Measurements from ENCODE around the gene VPS37D.
"Not testable (repeated sequence)": the region's sequence is repeated elsewhere in the genome, so short reads cannot be mapped to it uniquely, and the experiment has no call there.

Gene VPS37D

DNA sequence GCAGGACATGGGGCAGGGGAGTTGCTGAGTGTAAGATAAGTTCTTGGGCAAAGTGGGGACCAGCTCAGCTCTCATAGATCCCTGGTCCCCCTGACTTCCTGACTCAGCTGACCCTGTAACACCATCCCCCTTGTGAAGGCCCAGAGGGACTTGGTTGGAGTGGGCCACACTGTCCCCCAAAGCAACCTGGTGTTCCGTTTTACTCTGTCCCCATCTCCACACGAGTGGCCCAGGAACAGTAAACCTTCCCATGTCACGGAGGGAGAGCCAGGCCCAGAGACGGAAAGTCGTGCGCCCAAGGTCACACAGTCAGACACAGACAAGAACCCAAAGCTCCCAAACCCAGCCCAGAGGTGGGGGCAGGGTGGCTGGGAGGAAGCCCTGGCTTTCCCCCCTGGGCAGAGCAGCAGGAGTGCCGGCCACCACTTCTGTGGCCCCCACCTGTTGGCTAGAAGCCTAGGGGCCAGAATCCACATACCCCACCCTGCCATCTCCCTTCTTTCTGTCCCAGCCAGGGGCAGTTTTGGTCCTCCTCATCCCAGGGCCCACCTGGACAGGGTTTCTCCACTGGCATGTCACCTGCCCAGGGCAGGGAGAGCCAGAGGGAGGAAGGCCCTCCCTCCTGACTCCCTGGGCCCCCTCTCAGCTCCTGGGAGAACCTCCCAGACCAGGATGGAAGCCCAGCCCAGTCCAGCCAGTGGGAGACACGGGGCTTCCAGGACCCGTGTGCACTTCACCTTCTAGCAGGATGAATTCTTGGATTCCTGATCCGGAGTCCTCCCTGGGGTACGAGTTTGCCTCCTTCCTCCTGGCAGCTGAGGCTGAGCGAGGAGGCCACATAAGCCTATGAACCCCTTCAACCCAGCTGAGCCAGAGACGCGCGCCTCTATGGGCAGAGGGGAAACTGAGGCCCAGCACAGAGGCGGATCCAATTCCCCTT lies 20.6 kb upstream of the VPS37D start:
- no peak for DNase-seq (ENCODE audit: low read depth in 2 of 2)

DNA sequence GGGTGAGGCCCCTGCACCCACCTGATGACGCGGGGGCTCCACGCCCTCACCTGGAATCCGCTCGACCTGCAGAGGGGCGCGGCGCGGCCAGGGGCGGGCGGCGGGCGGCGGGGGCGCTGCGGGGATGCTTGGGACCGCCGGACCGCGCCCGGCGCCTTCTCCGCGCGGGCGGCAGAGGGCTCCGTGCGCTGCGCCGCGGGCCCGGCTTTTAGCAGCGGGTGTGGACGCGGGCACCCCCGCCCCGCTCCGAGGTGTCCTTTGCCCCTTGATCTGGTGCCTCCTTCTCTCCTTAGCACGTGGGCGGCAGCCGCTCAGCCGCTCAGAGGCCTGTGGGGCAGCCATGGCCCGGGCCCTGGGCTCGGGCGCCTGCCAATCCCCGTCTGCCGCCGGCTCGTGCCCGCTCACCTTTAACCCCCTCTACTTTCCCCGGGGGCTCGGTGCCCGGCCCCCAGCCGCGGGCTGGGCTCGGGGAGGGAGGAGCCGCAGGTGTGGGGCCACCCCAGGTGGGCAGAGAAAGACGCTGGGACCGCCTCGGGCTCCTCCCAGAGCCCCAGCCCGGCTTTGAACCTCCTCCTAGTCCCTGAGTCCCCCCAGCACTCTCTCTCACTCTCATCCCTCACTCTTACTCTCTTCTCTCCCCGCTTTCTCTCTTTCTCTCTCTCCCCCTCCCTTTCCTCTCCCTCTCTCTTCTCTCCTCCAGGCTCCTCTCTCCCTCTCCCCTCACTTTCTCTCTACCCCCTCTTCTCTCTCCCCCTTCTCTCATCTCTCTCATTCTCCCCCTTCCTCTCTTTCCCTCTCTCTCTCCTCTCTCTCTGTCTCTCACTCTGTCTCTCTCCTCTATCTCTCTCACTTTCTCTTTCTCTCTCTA lies 19.7 kb upstream of the VPS37D start:
- DNase-seq (ENCODE audit: low read depth in 2 of 2) = peak in 1 of 2 donors; percentile 11

DNA sequence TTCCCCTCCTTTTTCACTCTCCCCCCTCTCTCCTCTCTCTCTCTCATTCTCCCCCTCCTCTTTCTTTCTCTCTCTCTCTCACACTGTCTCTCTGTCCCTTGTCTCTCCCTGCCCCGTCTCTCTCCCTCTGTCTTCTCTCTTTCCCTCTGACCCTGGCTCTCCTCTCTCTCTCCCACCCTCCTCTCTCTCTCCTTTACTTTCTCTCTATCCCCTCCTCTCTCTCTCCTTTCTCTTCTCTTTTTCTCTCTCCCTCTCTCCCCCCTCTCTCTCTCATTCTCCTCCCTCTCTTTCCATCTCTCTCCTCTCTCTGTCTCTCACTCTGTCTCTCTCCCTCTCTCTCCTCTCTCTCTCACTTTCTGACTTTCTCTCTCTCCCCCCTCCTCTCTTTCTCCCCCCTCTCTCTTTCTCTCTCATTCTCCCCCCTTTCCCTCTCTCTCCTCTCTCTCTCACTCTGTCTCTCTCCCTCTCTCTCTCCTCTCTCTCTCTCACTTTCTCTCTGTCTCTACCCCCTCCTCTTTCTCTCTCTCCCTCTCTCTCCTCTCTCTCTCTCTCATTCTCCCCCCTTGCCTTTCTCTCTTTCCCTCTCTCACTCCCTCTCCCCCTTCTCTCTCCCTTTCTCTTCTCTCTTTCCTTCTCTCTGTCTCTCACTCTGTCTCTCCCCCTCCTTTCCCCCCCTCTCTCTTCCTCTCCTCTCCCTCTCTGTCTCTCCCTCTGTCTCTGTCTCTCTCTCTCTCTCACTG lies 18.9 kb upstream of the VPS37D start:
- DNase-seq (ENCODE audit: low read depth in 2 of 2) = no peak

DNA sequence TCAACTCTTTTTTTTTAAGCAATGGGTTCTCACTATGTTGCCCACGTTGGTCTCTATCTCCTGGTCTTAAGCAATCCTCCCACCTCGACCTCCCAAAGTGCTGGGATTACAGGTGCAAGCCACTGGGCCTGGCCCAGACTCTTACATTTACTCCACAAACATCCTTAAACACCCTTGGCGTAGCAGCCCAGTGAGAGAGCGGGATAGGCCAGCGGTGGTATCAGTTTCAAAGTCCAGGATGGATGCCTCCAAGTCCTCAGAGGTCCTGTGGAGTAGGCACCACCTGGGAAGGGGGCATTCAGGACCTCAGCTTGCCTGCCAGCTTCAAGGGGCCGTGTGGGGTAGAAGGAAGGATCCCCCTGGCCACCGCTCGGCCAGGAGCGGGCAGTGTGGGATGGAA lies 18.1 kb upstream of the VPS37D start:
- no peak for DNase-seq (ENCODE audit: low read depth in 2 of 2)

- DNase-seq (ENCODE audit: low read depth in 2 of 2) = no peak
Measured at GRCh38 chr7:73650524-73650923, 17.1 kb upstream of the VPS37D start.

DNA sequence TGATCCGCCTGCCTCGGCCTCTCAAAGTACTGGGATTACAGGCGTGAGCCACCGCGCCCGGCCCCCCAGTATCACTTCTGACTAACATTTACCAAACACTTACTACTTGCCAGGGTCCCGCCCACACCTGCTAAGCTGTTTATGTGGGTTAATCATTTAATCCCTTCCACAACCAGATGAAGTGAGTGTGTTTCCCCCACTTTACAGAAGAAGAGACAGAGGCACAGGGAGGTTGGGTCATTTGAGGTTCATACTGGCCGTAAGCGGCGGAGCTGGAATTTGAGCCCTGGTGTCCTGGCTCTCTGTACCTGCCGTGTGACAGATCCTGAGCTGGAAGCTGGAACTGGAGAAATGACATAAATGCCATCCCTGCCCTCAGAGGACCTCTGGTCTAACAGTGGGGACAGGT lies 15.1 kb upstream of the VPS37D start:
- DNase-seq (ENCODE audit: low read depth in 2 of 2) = no peak

DNA sequence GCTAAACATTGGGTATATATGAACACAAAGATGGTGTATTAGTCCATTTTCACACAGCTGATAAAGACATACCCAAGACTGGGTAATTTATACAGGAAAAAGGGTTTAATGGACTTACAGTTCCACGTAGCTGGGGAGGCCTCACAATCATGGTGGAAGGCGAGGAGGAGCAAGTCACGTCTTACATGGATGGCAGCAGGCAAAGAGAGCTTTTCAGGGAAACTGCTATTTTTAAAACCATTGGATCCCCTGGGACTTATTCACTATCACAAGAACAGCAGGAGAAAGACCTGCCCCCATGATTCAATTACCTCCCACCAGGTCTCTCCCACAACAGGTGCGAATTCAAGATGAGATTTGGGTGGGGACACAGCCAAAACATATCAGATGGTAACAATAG lies 12.3 kb upstream of the VPS37D start:
- not testable (repeated sequence) for DNase-seq (ENCODE audit: low read depth in 2 of 2)

- DNase-seq (ENCODE audit: low read depth in 2 of 2) = no peak
Measured at GRCh38 chr7:73659983-73660382, 7.6 kb upstream of the VPS37D start.

GRCh38 chr7:73660594-73660993 lies 7.0 kb upstream of the VPS37D start:
- DNase-seq (ENCODE audit: low read depth in 2 of 2) = not testable (repeated sequence)

DNA sequence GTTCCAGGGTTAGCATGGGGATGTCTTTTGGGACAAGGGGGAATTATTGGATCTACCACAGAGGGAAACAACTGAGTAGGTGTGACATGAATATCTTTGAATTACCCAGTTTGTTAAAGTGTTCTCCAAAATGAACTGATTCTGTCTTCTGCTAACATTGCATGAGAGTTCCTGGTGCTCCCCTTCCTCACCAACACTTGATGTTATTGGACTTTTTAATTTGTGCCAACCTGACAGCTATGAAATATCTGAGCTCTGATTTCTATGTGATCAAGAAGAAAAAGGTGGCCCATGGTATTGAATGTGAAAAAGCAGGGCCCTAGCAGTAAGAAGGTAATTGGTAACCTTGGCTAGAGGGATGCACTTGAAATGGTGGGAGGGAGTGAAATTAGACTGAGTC lies 4.6 kb upstream of the VPS37D start:
- DNase-seq (ENCODE audit: low read depth in 2 of 2) = no peak

DNA sequence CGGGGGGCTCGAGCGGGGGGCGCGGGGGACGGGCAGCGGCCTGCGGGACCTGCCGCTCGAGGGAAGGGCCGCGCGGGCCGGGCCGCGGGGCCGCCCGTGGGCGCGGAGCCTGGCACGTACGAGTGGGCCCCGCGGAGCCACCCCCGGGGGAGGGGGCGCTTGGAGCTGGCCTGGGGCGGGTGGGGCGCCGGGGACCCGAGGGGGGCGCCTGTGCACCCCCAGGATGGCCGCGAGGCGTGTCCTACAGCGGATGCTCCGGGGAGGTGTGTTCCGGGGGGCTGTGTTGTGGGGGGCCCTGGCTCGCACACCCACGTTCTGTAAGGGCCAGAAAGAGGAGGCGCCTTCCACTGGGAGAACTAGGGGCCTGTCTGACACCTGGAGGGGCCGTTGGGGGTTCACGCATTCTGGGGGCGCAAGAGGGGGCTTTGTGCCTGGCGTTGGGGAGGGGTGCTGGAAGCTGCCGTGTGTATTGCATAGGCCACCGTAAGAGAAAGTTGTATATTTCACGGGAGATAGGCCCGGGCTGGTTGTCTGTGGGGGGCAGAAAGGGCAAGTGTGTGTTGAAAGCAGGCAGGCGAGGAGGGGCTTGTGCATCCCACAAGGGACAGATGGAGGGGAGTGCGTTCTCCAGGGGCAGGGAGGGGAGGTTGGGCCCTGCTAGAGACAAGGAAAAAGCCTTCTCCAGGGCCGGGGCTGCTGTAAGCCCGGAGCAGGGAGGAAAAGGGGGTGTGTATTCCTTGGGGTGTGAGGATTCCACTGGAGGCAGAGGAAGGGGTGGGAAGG lies 663 bp downstream of the VPS37D start:
- no peak for DNase-seq (ENCODE audit: low read depth in 2 of 2)

DNA sequence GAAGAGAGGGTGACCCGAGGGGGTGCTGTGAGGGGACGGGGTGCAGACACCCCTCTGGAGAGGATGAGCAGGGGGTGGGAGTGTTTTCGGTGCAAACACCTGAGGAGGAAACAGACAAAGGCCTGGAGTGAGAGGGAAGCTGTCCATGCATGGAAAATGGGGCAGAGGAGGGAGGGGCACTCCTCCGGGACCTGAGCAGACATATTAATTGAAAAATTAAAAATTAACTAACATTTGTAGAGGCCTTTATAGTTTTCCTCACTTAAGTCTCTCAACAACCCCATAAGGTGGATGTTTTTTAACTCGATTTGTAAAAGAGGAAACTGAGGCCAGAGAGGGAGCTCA lies 1.2 kb downstream of the VPS37D start:
- no peak for DNase-seq (ENCODE audit: low read depth in 2 of 2)

- DNase-seq (ENCODE audit: low read depth in 2 of 2) = no peak
Measured at GRCh38 chr7:73669288-73669701, 1.7 kb downstream of the VPS37D start.

GRCh38 chr7:73669858-73670385 lies 2.3 kb downstream of the VPS37D start:
- no peak for DNase-seq (ENCODE audit: low read depth in 2 of 2)

GRCh38 chr7:73671322-73671661 lies 3.7 kb downstream of the VPS37D start:
- no peak for DNase-seq (ENCODE audit: low read depth in 2 of 2)

- DNase-seq (ENCODE audit: low read depth in 2 of 2) = no peak
Measured at GRCh38 chr7:73671857-73672445, 4.3 kb downstream of the VPS37D start.

DNA sequence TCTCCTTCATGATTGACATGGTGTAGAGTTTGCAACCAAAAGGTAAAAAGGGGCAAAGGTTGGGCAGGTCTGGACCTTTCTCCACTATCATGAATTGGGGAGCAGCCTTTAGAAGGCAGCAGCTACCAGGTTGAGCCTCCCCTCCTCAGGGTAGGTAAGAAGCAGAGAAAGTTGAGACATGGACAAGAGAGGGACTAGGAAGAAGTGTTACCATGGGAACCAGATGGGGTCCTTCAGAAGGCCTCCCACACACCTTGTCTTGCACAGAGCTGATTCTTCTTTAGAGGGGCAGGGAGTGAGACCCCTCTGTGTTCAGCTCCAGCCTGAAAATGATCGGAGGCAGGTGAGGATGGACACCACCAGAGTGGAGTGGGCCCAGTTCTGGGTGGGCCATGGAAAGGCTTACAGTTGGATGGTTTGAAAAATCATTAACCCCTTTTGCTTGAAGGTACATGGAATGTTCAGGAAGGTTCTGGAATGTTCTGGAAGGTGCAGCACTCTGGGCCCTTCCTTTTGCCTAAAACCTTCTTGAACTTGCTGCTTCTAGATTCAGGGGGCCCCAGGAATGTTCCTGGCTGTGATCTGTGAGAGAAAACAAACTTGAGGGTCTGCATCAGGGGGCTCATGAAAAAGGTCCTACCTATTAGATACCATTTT lies 7.0 kb downstream of the VPS37D start:
- DNase-seq (ENCODE audit: low read depth in 2 of 2) = no peak

- DNase-seq (ENCODE audit: low read depth in 2 of 2) = not testable (repeated sequence)
Measured at GRCh38 chr7:73676062-73676461, 8.4 kb downstream of the VPS37D start.

GRCh38 chr7:73678862-73679261 lies 11.2 kb downstream of the VPS37D start:
- no peak for DNase-seq (ENCODE audit: low read depth in 2 of 2)

- DNase-seq (ENCODE audit: low read depth in 2 of 2) = no peak
Measured at GRCh38 chr7:73679709-73680108, 12.1 kb downstream of the VPS37D start.
